ENCODE results near the gene ZNF628.

GRCh38 chr19:55435020-55435419 is 41.4 kb upstream of the ZNF628 start:
- TF ChIP-seq CTCF (IDR thresholded peaks at IDR 0.05 in 8 of 11, conservative IDR thresholded peaks at IDR 0.05 in 3 of 11) (no peak), POLR2A (IDR thresholded peaks at IDR 0.05) (no peak), POLR2AphosphoS5 (IDR thresholded peaks at IDR 0.05) (no peak)

Data from spleen (tissue), 7 donors.